Putamen (tissue), 1 donor: ENCODE data around the gene ACTR2.
"Not testable (repeated sequence)": the region's sequence is repeated elsewhere in the genome, so short reads cannot be mapped to it uniquely, and the experiment has no call there.

Experiments used
- DNase-seq: peaks from one replicate; pipeline ENCODE4 v3.0.0-alpha.2; 2016; ENCODE audit warnings: low spot score

The ACTR2 gene

DNA sequence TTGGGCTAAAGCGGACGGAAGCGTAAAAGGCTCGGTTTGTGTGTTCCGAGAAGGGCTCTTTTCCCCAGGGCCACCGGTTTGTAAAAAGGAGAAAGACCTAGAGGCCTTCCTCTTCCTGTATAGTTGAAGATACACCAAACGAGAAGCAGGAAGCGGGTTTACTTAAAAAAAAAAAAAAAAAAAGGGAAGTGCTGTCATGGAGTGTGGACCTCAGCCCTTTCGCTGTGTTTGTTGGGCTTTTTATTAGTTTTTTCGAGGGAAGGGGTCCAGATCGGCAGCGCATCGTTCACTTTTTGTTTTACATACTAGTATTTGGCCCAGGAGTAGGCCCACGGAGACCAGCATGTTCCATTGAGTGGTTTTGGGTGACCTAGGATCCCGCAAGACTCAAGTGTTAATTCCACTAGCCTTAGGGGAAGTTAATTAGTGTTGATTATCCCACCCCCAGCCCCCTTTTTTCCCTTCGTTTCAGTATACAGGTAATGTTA is 676 bp downstream of the ACTR2 start:
- DNase-seq: peak; percentile 38

GRCh38 chr2:65231121-65231520 is 3.5 kb downstream of the ACTR2 start:
- no peak for DNase-seq

GRCh38 chr2:65231892-65232477 is 4.4 kb downstream of the ACTR2 start:
- DNase-seq: no peak

- DNase-seq: peak; percentile 52
These were observed 5.0 kb downstream of the ACTR2 start for GRCh38 chr2:65232636-65233035.

GRCh38 chr2:65240657-65241056 is 13.0 kb downstream of the ACTR2 start:
- no peak for DNase-seq

DNA sequence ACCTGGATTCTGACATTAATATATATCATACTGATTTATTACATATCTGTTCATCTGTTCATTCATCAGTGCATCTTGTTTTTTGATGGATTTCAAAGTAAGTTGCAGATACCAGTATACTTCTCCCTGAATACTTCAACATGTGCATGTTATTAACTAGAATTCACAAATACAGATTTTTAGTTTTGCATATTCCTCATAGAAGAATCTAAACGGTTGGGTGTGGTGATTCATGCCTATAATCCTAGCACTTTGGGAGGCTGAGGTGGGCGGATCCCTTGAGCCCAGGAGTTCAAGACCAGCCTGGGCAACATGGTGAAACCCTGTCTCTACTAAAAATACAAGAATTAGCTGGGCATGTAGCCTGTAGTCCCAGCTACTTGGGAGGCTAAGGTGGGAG is 16.8 kb downstream of the ACTR2 start:
- DNase-seq: not testable (repeated sequence)

- no peak for DNase-seq
These were observed 25.0 kb downstream of the ACTR2 start for GRCh38 chr2:65252640-65253039.

- no peak for DNase-seq
These were observed 27.7 kb downstream of the ACTR2 start for GRCh38 chr2:65255356-65255755.

DNA sequence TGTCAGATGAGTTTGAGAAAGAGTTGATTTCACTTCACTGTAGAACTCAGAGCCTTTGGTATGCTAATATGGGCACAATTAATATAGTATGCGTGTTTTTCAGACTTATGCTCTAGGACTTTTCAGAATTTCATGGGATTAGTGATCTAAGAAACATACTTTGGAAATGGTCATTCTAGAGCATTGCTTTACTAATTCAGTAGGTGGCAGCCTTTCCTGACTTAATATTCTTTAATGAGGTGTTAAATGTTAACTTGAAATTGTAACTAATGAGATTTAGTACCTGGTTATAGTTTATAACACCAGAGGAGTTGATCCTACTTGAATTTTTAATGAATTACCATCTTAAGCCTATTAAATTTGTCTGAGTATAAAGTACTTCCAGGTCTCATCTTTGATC is 28.4 kb downstream of the ACTR2 start:
- DNase-seq: no peak

- DNase-seq: not testable (repeated sequence)
These were observed 30.2 kb downstream of the ACTR2 start for GRCh38 chr2:65257866-65258265.

DNA sequence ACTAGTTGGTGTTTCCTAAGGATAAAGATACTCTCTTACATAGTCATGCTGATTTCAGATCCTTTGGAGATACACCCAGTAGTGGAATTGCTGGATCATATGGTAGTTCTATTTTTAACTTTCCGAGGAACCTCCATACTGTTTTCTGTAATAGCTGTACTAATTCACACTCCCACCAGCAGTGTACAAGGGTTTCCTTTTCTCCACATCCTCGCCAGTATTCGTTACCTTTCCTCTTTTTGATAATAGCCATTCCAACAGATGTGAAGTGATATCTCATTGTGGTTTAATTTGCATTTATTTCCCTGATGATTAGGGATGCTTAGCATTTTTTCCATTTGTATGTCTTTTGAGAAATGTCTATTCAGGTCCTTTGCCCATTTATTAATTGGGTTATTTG is 34.0 kb downstream of the ACTR2 start:
- no peak for DNase-seq

DNA sequence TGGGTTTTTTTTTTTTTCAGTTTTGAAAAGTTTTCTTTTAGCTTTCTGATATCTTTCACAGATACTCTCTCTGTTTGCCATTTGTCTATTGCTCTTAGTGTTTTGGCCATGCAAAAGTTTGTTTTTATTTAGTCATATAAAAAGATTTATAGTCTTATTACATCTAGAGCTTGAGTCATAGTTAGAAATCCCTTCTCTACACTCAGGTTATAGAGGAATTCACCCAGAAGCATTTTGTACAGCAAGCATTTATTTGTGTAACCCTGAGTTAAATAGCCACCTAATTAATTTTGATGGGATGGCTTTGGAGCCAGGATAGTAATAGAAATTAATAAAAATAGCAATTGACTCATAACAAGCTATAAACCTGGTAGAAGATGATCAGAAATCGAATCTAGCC is 35.6 kb downstream of the ACTR2 start:
- DNase-seq: no peak

- no peak for DNase-seq
These were observed 36.4 kb downstream of the ACTR2 start for GRCh38 chr2:65263986-65264385.

GRCh38 chr2:65264821-65265670 is 37.4 kb downstream of the ACTR2 start:
- DNase-seq: peak; percentile 65

- DNase-seq: no peak
These were observed 38.0 kb downstream of the ACTR2 start for GRCh38 chr2:65265671-65266045.

DNA sequence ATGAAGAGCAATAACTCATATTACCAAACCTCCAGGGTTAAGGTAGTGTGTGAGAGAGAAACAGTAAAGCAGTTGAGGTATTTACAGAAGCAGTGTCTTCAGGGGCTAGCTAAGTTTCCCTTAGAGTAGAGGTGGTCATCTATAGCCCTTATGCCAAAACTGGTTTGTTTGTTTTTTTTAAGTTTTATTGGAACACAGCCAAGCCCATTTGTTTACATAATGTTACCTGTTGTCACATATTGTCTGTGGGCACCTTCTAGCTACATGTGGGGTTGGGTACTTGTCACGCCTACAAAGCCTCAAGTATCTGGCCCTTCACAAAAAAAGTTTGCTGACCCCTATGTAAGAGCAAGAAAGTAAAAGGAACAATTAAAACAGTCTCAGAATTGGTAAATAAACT is 39.4 kb downstream of the ACTR2 start:
- DNase-seq: no peak

- DNase-seq: no peak
These were observed 41.3 kb downstream of the ACTR2 start for GRCh38 chr2:65268957-65269356.

DNA sequence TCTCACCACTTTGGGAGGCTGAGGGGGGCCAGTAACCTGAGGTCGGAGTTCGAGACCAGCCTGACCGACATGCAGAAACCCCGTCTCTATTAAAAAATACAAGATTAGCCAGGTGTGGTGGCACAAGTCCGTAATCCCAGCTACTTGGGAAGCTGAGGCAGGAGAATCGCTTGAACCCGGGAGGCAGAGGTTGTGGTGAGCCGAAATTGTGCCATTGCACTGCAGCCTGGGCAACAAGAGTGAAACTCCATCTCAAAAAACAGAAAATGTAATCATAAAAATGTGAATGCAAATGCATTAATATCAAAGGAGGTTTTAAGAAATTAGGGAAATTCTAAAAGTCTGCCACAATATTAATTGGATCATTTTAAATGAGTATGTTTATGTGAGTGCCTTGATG is 45.7 kb downstream of the ACTR2 start:
- no peak for DNase-seq

DNA sequence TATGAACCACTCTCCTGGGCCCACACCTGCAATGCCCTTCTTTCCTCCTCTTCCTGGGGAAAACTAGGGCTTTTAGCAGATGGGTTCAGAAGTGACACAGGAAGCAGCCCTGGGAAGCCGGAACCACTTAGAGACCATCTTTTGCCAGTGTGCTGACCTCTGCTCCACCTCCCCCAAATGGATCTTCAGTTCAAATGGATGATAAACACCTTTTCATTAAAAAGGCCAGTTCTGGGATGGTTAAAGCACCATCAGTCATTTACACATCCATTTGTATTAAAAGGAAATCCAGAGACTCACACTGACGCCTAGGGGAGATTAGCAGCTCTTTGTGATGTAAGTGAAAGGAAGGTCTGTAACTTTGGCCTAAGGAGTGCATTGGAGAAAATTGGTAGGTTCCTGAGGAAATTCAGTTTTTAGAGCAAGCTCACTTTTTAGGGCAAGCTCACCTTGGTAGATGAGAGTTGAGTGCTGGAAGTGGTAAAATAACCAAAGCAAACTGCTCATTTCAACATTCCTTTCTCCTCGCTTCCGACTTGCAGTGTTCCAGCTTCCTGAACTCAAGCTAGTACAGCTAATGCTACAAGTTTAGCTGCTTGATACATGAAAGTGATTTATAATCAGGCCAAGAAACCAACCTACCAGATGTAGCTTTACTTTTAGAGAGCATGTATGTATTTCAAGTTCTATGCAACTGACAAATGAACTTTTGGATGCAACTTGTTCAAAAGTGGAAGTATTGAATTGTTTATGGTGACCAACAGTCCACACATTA is 47.7 kb downstream of the ACTR2 start:
- no peak for DNase-seq

DNA sequence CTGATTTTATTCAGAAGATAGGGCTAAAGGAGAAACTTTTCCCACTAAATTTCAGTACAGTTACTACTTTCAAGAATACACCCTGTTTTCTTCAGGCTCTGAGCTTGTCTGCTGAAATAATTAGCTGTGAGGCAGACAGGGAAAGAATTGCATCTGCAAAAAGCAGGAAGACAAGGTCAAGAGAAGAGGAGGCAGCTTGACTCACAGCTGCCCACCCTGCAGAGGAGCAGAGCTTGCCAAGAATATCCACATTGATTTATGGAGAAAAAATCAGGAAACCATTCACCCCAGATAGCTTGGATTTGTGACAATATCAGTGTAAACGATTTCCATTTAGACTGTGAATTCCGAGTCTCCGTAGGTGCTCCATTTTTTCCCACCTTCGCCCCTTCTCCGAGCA is 49.0 kb downstream of the ACTR2 start:
- no peak for DNase-seq

DNA sequence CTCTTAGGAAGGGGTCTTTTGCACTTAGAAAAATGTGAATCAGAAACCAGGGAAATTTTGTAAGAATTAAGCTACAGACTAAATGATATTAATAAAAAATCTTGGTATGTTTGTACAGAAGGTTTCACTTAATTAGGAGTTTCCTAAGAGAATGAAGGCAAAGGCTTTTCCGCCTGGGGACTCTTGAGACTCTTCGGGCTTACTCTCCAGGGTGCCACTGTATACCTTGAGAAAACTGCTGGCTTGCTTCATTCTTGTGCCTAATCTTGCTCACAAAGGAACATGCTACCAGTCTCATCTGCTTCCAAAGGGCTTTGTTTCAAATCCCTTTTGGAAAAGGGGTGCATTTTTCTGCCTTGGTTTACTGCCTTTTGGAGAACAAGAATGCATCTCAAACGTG is 49.5 kb downstream of the ACTR2 start:
- DNase-seq: no peak

- DNase-seq: no peak
These were observed 50.3 kb downstream of the ACTR2 start for GRCh38 chr2:65277791-65278483.
